Activated effector memory CD4-positive, alpha-beta T cell treated with anti-CD3 and anti-CD28 coated beads, Interleukin-2, amount 50 U/mL, for 16 hours (primary cell): ENCODE data around the gene TLX1.

ENCODE experiments used
- DNase-seq: peaks from one replicate; pipeline ENCODE4 v3.0.0-alpha.2; 2020

The TLX1 gene

GRCh38 chr10:101112799-101113594 lies 18.1 kb upstream of the TLX1 start:
- no peak for DNase-seq

- no peak for DNase-seq
Observed at GRCh38 chr10:101113890-101114403, 17.2 kb upstream of the TLX1 start.

GRCh38 chr10:101114646-101115045 lies 16.5 kb upstream of the TLX1 start:
- DNase-seq = no peak

GRCh38 chr10:101116754-101117153 lies 14.3 kb upstream of the TLX1 start:
- no peak for DNase-seq

DNA sequence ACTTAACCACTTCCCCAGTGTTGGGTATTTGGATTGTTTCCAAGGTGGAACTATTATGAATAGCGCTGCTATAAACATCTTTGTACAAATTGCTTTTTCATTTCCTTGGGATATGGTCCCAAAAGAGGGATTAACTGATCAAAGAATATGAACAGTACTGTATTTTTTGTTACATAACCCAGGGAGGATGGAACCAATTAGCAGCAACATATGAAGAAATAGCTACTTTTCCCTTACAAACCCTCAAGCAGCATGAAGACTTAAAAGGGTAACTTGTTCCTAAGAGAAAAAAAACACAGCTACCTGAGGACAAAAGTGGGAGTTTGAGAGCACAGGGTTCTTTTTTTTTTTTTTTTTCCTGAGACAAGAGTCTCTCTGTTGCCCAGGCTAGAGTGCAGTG lies 13.1 kb upstream of the TLX1 start:
- DNase-seq = no peak

DNA sequence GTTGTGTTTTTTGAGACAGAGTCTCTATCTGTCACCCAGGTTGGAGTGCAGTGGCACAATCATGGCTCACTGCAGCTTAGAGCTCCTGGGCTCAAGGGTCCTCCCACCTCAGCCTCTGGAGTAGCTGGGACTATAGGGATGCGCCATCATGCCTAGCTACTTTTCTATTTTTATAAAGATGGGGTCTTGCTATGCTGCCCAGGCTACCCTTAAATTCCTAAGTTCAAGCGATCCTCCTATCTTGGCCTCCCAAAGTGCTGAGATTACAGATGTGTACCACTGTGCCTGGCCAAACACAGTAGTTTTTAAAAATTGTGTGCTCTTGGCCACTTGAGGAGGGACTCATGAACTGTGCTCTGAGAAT lies 10.6 kb upstream of the TLX1 start:
- DNase-seq = no peak

DNA sequence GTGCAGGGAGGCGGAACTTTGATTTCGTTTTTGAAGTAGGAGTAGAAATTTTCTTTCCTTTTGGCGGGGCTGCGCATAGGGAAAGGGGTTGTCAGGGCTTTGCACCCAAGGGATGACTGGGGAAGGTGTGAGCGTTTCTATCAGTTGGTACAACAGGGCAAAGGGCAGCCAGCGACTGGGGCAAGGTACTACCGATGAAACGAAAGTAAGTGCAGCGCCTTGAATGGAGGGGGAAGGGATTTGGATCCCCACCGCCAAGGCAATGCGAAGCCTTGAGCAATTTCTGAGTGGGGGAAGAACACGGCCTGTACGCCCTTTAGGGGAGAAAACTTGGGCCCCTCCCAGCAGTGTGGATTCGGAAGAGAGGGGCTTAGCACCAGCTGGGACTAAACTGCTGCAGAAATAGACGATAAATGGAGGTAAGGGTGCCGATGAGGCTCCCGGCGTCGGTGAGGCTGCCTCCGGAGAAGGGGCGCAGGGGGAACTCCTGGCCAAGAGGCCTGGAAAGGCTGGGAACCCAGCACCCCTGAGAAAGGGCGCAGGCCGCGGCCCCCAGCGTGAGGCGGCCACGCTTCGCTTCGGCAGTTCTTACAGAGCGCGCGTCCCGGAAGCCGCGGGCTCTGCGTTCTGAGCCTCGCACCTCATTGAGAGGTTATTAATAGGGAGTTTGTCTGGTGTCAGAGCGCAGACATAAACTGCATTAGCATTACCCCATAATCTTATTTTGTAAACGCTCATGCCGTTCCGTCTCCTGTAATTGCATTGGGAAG lies 10.0 kb upstream of the TLX1 start:
- DNase-seq = peak; percentile 76

GRCh38 chr10:101121654-101122031 lies 9.5 kb upstream of the TLX1 start:
- DNase-seq = no peak

DNA sequence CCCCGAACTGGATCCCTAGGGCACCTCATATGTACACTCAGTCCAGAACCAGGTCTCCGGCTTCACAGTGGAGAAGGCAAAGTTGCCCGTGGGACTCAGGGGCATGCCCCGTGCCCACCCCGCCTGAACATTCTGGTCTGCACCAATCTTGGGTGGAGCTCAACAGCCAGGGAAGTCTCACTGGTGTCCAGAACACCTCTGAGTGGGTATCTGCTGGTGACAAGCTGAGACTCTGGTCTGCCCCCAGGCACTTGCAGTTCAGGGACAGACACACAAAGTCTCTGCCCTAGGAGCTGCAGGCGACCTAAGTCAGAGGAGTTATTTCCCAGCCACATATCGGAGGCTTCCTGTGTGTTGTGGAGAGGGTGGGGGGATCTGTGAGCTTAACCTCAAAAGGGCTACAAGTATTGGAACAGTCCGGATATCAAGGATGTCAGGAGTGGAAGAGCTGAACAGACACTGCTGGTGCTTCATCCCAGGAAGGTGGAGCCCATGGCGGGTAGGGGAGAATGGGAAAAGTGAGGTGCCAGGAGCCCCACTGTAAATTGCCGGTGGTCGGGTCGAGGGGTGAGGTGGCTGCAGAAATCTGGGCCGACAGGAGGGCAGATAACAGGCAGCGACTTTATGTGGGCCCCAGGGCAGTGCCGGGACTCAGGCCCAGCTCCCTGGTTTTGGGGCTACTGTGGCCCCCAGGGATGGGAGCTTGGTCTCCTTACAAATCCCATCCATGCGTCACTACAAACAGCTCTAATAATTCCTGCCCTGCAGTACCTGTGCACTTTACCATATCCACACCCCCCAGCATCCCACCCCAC lies 8.6 kb upstream of the TLX1 start:
- DNase-seq = no peak

GRCh38 chr10:101123085-101123814 lies 7.8 kb upstream of the TLX1 start:
- DNase-seq = no peak

DNA sequence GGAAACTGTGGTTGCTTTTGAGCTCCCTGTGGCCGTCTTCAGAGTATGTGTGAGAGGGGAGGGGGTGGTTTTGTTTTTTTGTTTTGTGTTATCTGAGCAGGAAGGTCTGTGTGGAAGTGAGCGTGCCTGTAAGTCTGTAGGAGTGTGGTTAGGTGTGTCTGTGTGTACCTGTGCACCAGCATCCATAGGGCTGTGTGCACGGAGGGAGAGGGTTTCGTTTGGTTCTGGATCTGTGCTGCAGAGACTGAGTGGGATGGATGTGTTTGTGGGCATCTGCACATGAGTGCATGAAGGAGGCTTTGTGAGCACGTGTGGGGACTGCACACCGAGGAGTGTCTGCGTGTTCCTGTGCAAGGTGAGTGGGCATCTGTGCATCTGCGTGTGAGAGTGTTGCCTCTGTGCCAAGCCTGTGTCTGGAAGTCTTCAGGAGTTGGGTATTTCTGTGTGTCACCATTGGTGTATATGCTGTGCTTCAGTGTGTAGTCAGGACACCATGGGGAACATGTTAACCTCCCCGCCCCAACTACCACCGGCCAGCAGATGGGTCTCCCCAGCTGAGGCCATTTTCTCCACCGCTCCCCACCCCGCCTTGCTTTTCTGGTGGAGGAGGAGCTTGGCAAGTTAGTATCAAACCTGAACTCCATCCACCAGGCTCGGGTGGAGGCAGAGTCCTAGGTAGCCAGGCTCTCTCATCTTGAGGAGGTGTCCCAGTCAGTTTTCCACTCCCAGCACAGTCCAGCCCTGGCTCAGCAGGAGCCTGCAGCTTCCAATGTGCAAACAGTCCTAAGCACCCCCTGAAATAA lies 7.1 kb upstream of the TLX1 start:
- DNase-seq = no peak

DNA sequence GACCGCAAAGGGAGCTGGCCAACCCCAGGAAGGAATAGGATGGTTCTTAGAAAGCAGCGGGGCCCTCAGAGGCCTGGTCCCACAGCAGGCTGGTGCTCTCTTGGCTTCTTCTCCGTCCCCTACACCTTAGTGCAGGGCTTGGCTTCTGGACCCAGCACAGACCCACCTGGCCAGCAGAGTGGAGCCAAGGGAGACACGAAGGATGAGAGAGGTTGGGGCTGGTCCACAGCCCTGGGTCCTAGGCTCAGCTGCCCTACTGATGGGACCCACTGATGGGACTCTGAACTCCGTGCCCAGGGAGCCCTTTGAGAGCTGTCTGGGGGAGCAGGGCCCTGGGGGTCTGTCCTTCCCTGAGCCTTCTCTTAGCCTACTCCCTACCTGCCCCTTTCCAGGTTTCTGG lies 6.2 kb upstream of the TLX1 start:
- no peak for DNase-seq

DNA sequence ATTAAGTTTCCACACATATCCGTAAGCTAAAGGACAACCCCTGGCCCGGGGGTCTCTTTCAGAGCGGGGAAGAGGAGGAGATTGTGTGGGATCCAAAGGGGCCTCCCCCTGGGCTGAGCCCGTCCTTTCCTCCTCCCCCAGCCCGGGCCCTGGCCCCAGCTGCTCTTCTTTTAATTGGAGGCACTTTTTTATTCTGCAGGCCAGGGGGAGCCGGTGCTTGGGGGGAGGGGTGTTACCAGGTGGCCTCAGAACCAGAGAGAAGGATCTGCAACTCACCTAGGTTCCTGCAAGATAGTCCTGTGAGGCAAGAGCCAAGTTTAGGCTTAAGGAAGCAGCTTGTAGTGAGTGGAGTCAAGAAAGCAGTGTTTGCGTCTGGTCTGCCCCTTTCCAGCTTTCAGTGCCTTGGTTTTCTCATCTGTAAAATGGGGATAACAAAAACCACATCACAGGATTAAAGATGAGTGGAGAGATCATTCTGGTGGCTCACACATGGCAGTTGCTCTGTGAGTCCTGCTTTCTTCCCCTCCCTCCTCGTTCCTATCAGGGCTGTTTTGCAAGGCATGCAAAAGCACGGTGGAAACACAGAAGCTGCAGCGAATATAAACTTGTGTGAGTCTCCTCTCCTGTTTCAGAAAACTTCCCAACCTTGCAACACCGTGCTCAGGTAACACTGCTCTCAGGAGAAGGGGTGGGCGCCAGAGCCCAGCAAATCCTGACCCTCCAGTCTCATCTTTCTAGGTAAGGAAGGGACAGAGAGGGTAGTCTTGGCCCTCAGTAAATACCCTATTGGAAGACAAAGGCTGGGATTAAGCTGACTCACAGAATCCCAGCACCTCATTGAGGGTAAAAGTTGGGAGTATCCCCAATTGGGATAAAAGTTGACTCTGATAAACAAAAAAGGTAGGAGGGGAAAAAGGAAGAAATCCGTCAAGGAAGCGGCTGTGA lies 4.1 kb upstream of the TLX1 start:
- DNase-seq = no peak

DNA sequence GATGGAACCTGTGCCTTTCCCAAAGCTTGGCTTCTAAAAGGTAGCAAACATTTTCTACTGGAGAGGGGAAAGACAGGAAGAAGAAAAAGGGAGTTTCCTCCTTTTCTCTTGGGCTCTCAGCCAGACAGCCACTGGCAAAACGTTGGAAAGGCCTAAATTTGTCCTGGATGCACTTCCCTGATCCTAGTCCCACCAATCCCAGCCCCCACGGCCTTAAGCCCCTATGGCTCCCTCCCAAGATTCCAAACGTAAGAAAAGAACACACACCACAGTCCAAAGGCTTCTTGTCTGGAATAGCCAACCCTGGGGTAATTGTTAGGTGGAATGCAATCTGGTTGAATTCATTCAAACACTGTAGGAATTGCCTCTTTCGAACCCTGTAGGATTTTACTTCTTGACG lies 959 bp upstream of the TLX1 start:
- DNase-seq = no peak

GRCh38 chr10:101131962-101132635 lies 999 bp downstream of the TLX1 start:
- DNase-seq = no peak

GRCh38 chr10:101132636-101133473 lies 1.8 kb downstream of the TLX1 start:
- DNase-seq = no peak

- no peak for DNase-seq
Observed at GRCh38 chr10:101133489-101134298, 2.6 kb downstream of the TLX1 start.
